GM18507 (cell line): Measurements from ENCODE around the gene SLC9C1.
"Not testable (repeated sequence)": the region's sequence is repeated elsewhere in the genome, so short reads cannot be mapped to it uniquely, and the experiment has no call there.

Source experiments
- DNase-seq: peaks from one replicate; pipeline ENCODE4 v3.0.0; 2011; ENCODE audit warnings: low read depth; ENCODE audit not compliant: insufficient read length; ENCODE audit errors: extremely low spot score
- FAIRE-seq: peaks from 2 replicates; lab custom pipeline; 2011; peaks lifted over from hg19 to GRCh38; lab: Jason Lieb, UNC

SLC9C1 gene

DNA sequence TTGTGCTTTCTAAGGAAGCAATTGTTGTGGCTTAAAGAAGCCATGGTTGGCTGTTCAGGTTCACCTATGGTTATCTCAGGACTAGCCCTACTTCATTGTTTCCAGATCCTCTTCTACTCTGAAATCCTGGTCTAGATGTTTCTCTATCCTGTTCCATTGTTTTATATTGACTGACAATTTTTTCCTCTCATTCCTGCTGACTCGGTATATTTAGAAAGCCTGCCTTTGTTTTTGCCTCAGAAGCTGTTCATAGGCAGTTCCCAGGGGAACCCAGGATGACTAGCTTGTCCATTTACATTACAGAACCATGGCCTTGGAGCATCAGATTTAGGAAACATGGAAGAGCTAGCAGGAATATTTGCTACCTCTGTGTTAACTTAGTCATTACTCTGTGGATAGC, 64.0 kb downstream of the SLC9C1 start:
- FAIRE-seq (no peak), DNase-seq (no peak)

DNA sequence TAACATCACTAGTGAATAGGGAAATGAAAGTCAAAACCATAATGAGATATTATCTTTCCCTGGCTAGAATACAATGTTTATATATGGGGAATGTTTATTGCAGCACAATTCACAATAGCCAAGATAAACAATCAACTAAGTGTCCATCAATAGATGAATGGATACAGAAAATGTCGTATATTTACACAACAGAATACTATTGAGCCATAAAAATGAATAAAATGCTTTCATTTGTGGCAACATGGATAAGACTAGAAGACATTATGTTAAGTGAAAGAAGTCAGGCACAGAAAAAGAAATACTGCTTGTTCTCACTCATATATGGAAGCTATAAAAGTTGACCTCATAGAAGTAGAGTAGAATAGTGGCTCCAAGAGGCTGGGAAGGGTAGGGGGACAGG, 65.2 kb downstream of the SLC9C1 start:
- DNase-seq, result no peak
- FAIRE-seq, result no peak

DNA sequence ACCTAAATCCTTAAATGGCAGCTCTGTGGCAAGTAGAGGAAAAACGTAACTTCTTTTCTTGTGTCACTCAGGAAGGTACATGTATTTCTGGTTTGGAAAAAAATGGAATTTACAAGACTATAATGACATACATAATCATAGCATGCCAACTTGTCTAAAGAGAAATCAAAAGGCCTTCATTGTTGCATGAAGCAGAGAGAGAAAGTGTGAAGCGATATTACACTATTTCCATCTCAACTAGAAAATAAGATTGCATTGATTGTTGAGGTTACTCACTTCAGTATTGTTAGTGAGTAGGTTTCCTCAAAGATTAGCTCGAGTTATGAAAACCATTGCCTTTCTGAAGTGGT, 93.7 kb downstream of the SLC9C1 start:
- FAIRE-seq (no peak), DNase-seq (no peak)

DNA sequence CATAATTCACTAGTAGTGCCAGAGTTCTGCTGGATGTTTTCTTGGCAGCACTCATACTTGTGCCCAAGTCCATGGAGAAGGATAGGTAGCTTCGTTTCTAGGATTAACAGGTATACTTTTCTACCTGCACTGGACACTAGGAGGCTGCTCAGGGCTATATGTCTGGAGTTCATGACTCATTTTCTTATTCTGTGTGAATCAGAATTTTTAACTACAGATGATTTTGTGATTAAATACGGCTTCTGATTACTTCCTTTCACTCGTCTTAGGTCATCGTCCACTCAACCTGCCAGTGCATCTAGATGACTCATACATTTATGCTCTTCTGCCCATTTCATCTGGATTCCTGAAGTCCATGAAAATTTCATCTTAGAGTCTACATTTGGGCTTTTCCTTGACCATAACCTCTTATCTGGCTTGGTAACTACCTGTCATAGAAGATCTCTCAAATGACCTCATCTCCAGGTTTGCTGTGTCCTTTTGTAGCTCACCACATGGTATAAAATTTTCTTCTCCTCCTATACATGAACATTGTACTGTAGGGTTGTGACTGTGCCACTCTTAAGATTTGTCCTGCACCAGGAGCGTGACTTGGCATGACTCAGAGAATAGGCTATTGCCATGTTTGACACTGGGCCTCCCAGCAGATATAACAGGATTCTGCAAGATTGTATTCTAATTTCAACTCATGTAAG, 94.2 kb downstream of the SLC9C1 start:
- no peak for DNase-seq
- FAIRE-seq, result no peak

DNA sequence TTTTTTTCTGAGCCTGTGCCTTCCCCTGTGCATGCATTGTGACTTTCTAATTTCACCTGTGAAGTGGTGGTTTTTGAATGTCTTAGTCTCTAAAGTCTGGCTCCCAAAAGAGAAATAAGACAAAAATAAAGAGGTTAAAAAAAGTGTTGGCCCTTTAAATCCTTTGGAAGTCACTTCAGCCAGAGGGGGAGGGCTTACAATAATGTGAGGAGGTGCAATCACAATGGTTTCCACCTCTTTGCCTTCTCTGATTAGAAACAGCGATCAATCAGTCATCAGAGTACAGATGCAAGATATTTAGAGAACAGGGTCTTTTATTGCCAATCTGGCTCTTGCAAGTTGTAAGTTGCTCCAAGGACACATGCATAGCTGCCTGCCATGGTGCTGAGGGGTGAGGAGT, 96.9 kb downstream of the SLC9C1 start:
- FAIRE-seq (no peak), DNase-seq (no peak)

DNA sequence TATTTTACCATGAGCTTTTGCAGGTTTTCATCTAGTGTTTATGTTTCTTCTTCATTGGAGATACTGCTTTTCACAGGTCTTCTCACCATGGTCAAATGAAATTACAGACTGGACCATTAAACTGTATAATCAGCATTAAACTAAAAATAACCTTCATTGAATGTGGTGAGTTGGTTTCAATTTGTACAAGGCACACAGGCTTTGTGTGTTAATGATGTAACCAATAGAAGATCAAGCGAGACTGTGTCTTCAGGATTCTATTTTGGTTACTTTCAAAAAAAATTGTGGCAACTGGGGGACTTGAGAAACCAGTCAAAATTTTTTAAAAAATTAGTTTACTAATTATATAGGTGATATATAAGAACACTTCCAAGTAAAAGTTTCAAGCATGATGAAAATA, 106.7 kb downstream of the SLC9C1 start:
- DNase-seq, result no peak
- FAIRE-seq, result no peak

DNA sequence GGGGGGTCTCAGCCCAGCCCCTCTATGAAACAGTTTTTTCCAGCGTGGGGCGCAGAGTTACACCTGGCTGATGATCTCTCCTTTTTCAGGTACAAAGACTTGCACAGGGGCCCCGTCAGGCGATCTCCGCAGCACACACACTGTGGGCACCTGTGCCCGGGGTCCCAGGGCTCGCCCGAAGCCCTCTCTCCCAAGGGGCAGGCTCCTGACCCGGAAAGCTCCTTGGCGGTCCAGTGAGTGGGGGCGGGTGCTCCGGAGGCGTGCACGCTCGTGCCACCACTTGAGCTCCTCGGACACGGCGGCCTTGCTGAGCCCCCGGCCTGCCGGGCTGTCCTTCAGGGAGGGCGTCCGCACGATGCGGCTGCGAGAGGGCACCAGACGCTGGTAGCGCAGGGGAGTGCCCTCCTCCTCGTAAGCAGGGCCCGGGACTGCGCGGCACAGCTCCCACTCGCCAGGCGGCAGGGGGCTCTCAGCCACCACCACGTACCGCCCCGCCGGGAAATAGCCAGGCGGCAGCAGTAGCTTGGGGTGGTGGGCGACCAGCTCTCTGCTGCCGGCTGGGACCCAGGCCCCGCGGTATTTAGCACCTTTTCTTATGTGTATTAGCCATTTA, 108.5 kb downstream of the SLC9C1 start:
- not testable (repeated sequence) for FAIRE-seq, DNase-seq

DNA sequence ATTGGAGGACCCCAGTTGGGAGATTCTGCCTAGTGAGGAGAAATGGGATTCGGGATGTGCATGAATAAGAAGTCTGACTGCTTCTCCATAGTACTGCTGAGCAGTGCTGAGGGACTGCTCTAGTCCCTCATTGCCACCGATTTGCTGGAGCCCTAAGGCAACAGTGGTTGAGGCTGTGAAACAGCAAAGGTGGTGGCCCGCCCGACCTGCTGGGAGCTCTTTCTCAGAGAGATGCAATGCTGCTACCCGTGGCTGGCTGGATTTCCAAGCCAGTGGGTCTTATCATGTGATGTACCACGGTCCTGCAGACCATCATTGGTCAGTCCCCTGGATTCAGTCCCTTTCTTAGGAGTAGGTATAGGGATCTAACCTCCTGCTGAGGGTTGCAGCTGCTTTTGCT, 118.4 kb downstream of the SLC9C1 start:
- no peak for FAIRE-seq

DNA sequence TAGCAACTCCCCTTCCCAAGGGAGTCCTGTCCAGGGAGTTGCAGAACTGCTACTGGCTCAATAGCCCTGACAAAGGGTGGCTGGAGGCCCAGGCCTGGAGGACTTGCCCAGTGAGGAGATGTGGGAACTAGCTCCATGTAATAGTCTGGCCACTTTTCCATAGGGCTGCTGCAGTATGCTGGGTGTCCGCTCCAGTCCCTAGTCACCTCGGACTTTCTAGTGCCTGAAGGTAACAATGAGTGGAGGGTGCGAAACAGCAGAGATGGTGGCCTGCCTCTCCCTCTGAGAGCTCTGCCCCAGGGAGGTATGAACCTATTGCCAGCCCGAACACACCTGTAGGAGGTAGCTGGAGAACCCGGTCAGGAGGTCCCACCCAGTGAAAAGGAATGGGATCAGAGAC, 119.0 kb downstream of the SLC9C1 start:
- DNase-seq (no peak), FAIRE-seq (no peak)

More for the DNA sequence above, 118.4 kb downstream of the SLC9C1 start:
- DNase-seq, result no peak

DNA sequence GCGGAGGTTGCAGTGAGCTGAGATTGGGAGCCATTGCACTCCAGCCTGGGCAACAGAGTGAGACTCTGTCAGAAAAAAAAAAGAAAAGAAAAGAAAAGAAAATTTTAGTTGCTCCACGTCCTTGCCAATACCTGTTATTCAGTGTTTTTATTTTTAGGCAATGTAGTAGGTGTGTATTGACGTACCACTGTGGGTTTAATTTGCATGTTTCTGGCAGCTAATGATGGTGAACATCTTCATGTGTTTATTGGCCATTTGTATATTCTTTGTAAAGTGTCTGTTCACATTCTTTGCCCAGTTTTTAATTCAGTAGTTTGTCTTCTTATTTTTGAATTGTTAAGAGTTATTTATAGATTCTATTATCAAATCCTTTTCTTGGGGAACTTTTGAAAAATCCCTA, 122.9 kb downstream of the SLC9C1 start:
- no peak for DNase-seq
- FAIRE-seq, result peak; percentile 47

DNA sequence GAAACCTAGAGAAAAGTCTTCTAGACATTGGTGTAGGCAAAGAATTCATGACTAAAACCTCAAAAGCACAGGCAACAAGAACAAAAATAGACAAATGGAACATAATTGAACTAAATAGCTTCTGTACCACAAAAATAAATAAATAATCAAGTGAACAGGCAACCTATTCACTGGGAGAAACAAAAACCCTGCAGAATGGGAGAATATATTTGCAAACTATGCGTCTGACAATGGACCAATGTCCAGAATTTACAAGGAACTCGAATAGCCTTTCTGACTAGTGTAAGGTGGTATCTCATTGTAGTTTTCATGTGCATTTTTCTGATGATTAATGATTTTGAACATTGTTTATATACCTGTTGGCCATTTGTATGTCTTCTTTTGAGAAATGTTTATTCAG, 124.0 kb downstream of the SLC9C1 start:
- no peak for FAIRE-seq
- no peak for DNase-seq

DNA sequence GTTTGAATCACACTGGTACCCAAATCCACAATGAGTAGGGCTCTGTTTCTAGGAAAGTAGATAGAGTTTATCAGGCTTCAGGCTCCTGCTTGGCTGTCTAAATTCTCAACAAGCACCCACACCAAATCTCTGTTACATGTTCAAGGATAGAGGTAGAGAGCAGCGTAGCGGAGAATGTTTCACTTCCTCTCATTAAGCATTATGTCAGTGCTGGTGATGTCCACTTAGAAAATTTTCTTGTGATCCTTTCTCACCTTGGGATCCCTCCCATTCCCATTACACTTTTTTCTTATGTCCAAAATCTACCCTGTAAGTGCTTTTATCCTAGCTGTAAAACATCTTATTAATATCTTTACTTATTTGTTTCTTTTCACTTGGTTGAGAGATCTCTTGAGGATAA, 126.3 kb downstream of the SLC9C1 start:
- DNase-seq, result no peak
- FAIRE-seq, result peak; percentile 31

DNA sequence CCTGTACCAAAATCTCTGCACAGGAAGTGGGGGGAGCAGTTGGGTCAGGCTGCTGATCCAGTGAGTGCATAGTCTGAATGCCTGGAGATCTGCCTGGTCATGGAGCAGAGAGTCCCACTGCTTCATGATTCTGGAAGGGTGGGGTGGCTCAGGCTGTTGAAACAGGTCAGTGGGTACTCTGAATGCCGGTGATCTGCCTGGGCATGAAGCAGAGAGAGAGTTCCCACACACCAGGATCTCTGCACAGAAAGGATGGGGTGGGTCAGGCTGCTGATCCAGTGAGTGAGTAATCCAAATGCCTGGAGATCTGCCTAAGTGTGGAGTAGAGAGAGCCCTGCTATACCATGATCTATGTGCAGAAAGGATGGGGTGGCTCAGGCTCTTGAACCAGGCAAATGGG, 144.9 kb downstream of the SLC9C1 start:
- DNase-seq, result no peak
- FAIRE-seq, result no peak

DNA sequence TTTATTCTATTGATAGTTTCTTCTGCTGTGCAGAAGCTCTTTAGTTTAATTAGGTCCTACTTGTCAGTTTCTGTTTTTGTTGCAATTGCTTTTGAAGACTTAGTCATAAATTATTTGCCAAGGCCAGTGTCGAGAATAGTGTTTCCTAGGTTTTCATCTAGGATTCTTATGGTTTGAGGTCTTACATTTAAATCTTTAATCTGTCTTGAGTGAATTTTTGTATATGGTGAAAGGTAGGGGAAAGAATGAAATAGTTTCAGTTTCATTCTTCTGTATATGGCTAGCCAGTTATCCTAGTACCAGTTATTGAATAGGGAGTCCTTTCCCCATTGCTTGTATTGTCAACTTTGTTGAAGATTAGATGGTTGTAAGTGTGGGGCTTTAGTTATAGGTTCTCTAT, 150.3 kb downstream of the SLC9C1 start:
- FAIRE-seq, result no peak
- no peak for DNase-seq

DNA sequence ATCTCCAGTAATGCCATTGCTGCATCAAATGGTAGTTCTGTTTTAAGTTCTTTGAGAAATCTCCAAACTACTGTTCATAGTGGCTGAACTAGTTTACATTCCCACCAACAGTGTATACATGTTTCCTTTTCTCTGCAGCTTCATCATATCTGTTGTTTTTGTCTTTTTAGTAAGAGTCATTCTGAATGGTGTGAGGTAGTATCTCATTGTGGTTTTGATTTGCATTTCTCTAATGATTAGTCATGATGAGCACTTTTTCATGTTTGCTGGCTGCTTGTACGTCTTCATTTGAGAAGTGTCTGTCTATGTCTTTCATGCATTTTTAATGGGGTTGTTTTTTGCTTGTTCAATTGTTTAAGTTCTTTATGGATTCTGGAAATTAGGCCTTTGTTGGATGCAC, 150.8 kb downstream of the SLC9C1 start:
- FAIRE-seq (peak; percentile 69), DNase-seq (no peak)

DNA sequence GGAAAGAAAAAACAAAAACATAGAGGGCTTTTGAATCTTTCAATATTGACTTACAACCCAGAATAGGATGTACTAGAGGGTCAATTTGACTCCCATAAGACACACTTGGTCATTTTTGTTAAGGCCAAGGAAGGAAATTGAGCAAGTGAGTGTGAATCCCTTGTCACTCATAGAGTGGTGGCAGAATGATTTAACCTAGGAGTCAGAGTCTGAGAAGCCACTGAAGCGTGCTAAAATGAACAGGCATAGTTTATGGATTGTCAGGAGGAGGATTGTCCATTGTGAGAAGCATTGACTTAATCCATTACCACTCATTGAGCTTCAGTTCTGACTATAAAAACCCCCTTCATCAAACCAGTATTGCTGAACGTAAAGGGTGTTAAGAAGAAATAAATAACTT, 152.7 kb downstream of the SLC9C1 start:
- DNase-seq (no peak), FAIRE-seq (no peak)

DNA sequence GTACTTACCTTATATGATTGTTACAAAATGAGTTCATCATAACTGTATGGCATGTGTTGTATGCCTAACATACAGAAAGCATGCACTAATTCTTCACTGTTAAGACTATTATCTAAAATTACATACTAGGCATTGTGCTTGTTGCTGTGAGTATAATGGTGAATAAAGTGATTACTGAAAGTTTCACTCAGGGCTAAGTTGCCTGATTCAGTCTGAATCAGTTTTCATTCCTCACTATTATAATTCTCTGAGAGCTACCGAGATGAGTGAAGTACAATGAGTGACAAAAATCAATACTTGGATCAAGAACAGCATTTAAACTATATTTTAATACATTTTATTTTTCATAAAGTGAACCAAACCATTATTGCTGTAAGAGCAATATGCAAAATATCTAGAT, 153.4 kb downstream of the SLC9C1 start:
- FAIRE-seq (no peak), DNase-seq (no peak)

DNA sequence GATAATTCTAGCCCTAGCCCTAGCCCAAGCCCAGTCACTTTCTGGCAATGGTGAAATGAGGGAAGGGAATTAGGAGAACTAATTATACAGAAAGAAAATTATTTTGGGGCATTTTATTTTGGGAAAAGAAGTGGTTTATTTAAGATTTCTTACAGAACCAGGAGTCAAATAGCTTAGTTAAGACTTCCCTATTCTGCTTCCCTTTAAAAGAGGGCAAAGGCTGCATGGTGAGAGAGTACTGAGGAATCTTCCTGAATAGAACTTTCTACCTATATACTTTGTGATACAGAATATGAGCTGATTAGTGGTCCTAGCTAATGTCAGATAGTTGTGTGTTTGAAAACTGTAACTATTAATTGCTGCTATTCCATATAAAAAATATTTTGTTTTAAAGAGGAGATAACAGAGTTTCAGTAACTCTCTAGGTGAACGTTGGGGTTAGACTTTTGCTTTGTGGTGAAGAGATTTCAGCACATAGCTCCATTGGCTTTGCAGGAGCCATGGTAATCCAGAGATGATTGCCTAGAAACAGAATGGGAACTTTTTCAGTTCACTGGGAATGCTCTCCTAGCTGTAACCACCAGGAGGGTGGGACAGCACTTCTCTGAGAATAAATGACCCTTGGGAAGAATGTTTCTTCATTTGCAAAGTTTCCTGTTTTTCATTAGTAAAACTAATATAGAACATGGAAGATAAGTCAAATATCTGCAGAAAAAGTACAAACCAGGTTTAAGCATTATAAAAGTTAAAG, 155.6 kb downstream of the SLC9C1 start:
- DNase-seq (no peak), FAIRE-seq (no peak)

DNA sequence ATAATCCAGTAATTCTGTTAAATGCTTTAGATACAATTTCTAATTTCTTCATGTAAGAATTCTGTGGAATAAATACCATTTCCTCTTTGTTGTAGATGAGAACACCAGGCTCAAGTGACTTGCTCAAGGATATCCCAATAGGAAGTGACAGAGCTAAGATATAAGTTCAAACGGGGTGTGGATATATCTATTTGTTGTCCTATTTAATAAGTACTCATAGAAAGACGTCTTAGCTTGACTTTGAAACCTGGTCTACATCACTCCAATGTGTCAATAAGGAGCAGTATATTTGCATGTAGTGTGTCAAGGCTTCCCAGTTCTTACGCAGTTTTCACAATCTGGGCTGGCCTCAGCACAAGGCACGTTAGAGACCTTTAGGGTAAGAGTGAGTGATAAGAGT, 156.2 kb downstream of the SLC9C1 start:
- FAIRE-seq (no peak), DNase-seq (no peak)

DNA sequence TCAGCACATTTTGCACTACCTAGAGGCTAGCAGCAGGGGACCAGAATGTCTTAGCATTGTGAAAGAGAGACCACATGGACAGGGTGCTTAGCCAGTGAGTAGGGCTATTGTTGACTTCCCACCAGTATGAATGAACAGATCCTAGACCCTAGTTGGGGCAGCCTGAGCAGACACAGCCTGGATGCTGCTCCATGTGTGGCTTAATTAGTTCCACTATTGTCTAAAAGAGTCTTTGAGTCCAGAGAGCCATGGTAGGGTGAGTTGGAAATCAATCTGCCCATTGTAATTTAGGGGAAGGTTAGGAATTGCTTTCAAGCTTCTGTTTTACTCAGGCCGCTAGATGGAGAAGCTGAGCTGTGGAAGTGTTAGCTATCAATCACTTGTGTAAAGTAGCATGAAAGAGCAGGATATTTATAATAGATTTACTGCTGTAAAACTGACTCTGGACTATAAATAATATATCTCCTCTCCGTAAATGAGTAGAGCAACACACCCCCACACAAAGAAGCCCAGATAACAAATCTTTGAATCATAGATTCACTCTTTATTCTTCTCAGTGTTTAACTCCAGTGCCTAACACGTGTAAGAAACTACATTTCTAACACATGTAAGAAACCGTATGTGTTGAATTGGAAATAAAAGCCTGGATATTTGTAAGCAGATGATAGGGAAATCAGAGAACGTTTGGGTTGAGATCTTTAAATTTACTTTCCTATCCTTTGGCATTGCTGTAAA, 156.9 kb downstream of the SLC9C1 start:
- FAIRE-seq (peak; percentile 94), DNase-seq (no peak)
